ENCODE data around the gene RBPMS2.

Gene RBPMS2

GRCh38 chr15:64690578-64691296, 84.7 kb downstream of the RBPMS2 start:
- DNase-seq, result peak; percentile 47

- DNase-seq, result no peak
Observed at GRCh38 chr15:64690008-64690407, 85.4 kb downstream of the RBPMS2 start.
